GM12878 (cell line): Measurements from ENCODE around the gene NDUFA11. TPM values are rescaled to one million over a fixed set of nuclear protein-coding genes. Genes with fewer than 3 reads are reported as not detected.
A peak's percentile ranks its signal among the peaks of the same experiment; 100 is the strongest.

Experiments used
- ATAC-seq: fragments of 200-7000 bp; cut with Tn5 transposase; 3 replicates; pipeline ENCODE4 v1.9.1; 2020; ENCODE audit warnings: mild to moderate bottlenecking, moderate library complexity
- BruUV-seq: library from RNA; stranded (reverse); fragments of 400-500 nt; replicated peaks from 2 replicates; lab custom pipeline; 2021; lab: Mats Ljungman, UMichigan
- CTCF ChIA-PET: fragments of 300-600 bp; sonication (Branson Sonifier 250); formaldehyde crosslinking; extraction: SDS; loops from one replicate; lab custom pipeline; 2021; ENCODE audit warnings: inconsistent platforms; lab: Yijun Ruan, JAX
- POLR2A ChIA-PET: fragments of 350-600 bp; formaldehyde crosslinking; extraction: SDS; loops from one replicate; lab custom pipeline; 2021; ENCODE audit warnings: inconsistent platforms; lab: Charles Lee
- RAD21 ChIA-PET: fragments of 300-600 bp; sonication (Branson Sonifier 250); formaldehyde crosslinking; loops from one replicate; lab custom pipeline; 2023; ENCODE audit warnings: antibody characterized with exemption; ENCODE audit not compliant: unreplicated experiment; lab: Charles Lee
- SMC1A ChIA-PET: fragments of 300-600 bp; sonication (Branson Sonifier 250); formaldehyde crosslinking; loops from one replicate; lab custom pipeline; 2023; ENCODE audit not compliant: unreplicated experiment, uncharacterized antibody; lab: Charles Lee
- DNase-seq: peaks from one replicate; pipeline ENCODE4 v3.0.0-alpha.2; 2011; ENCODE audit warnings: low read depth, low spot score
- FAIRE-seq: peaks from 3 replicates; lab custom pipeline; 2011; peaks lifted over from hg19 to GRCh38; lab: Jason Lieb, UNC
- H2AFZ ChIP-seq: 2 replicates; pipeline ENCODE4 v1.6.0; 2011; ENCODE audit warnings: low read depth, low read length, control low read depth; ENCODE audit not compliant: control insufficient read depth
- H3K27ac ChIP-seq: 2 replicates; pipeline ENCODE4 v1.5.1; 2011; ENCODE audit warnings: control low read depth; ENCODE audit not compliant: control insufficient read depth, insufficient read depth
- H3K27me3 ChIP-seq, 2 experiments: replicated peaks in 1 of 2; 2 replicates each; pipeline versions ENCODE4 v1.6.0 to v1.6.1; 2011; ENCODE audit warnings: low read length in 1 of 2; ENCODE audit not compliant: control insufficient read depth in 2 of 2, insufficient read depth in 2 of 2
- H3K36me3 ChIP-seq, 2 experiments: 2 replicates each; pipeline ENCODE4 v1.5.1; 2011; ENCODE audit warnings: low read length in 1 of 2; ENCODE audit not compliant: control insufficient read depth in 2 of 2, insufficient read depth in 2 of 2
- H3K4me1 ChIP-seq: 2 replicates; pipeline ENCODE4 v1.6.1; 2011; ENCODE audit warnings: mild to moderate bottlenecking, low read length, moderate library complexity, mixed read lengths; ENCODE audit not compliant: control insufficient read depth, insufficient read depth
- H3K4me2 ChIP-seq: 2 replicates; pipeline ENCODE4 v1.6.0; 2011; ENCODE audit warnings: control low read depth; ENCODE audit not compliant: control insufficient read depth, insufficient read depth
- H3K4me3 ChIP-seq: fragments of 200-600 bp; sonication (generic); 2 replicates; pipeline ENCODE4 v1.5.1; 2016
- H3K79me2 ChIP-seq: 2 replicates; pipeline ENCODE4 v1.6.0; 2011; ENCODE audit warnings: low read length; ENCODE audit not compliant: control insufficient read depth, insufficient read depth
- H3K9ac ChIP-seq: 2 replicates; pipeline ENCODE4 v1.8.0; 2011; ENCODE audit warnings: low read length, control low read depth, mixed read lengths; ENCODE audit not compliant: control insufficient read depth, insufficient read depth
- H3K9me3 ChIP-seq: replicated peaks from 3 replicates; pipeline ENCODE4 v1.5.1; 2011; ENCODE audit warnings: mild to moderate bottlenecking, low read length; ENCODE audit not compliant: control insufficient read depth, insufficient read depth
- H4K20me1 ChIP-seq: 2 replicates; pipeline ENCODE4 v1.6.0; 2011; ENCODE audit not compliant: control insufficient read depth, insufficient read depth
- BACH1 ChIP-seq: fragments of 450-650 bp; IDR thresholded peaks from 2 replicates; pipeline ENCODE4 v1.6.1; 2017; ENCODE audit warnings: mild to moderate bottlenecking, borderline replicate concordance
- GABPA ChIP-seq: IDR thresholded peaks from 2 replicates; pipeline ENCODE4 v1.6.1; 2014; ENCODE audit warnings: antibody characterized with exemption, low read depth, mild to moderate bottlenecking, inconsistent platforms
- JUNB ChIP-seq: IDR thresholded peaks from 2 replicates; pipeline ENCODE4 v1.6.1; 2016; ENCODE audit warnings: antibody characterized with exemption, mild to moderate bottlenecking
- NFIC ChIP-seq: IDR thresholded peaks from 2 replicates; pipeline ENCODE4 v1.6.1; 2012; ENCODE audit warnings: low read depth, mild to moderate bottlenecking, inconsistent platforms, low read length, moderate library complexity
- POLR2A ChIP-seq: IDR thresholded peaks from 2 replicates; pipeline ENCODE4 v1.6.1; 2011; ENCODE audit warnings: low read depth, mild to moderate bottlenecking, low read length
- PRDM15 ChIP-seq: fragments of 450-650 bp; formaldehyde crosslinking; IDR thresholded peaks from 2 replicates; pipeline ENCODE4 v1.4.0; 2020; ENCODE audit warnings: mild to moderate bottlenecking, moderate library complexity
- SMC3 ChIP-seq: IDR thresholded peaks from 2 replicates; pipeline ENCODE4 v1.6.1; 2011; ENCODE audit warnings: low read length, improper control_type of control experiment, borderline replicate concordance
- WRNIP1 ChIP-seq: IDR thresholded peaks from 2 replicates; pipeline ENCODE4 v1.6.1; 2011; ENCODE audit warnings: low read depth, low read length, improper control_type of control experiment, borderline replicate concordance
- YBX1 ChIP-seq: fragments of 450-650 bp; IDR thresholded peaks from 2 replicates; pipeline ENCODE4 v1.6.1; 2016; ENCODE audit warnings: antibody characterized with exemption
- ZBTB40 ChIP-seq: fragments of 450-650 bp; IDR thresholded peaks from 2 replicates; pipeline ENCODE4 v1.6.1; 2016; ENCODE audit warnings: mild to moderate bottlenecking, moderate library complexity, borderline replicate concordance
- WGBS: methylation state at CpG from one replicate; pipeline ENCODE4 v1.1.6; 2016; ENCODE audit warnings: low lambda C conversion rate; ENCODE audit not compliant: insufficient replicate concordance, insufficient coverage; ENCODE audit errors: missing lambda C conversion rate; 5-methylcytosine and 5-hydroxymethylcytosine counted together
- in situ Hi-C: fragments of 300-500 bp; cut with MboI; formaldehyde crosslinking; loops from 9 replicates; pipeline ENCODE4 v1.14.3; 2018; ENCODE audit warnings: mixed read lengths
- intact Hi-C: fragments of 100-400 bp; cut with micrococcal nuclease; formaldehyde crosslinking; loops from one replicate; pipeline ENCODE4 v1.14.2; 2022; ENCODE audit not compliant: unreplicated experiment
- polyA plus RNA-seq, 11 experiments: library from polyadenylated mRNA; depleted of rRNA in 4 of 11; unstranded in 6 of 11; stranded (reverse) in 5 of 11; fragments of >200 nt; fragmentation: Nextera tagmentation in 4 of 11; fragmentation: Illumina TruSeq in 1 of 11; extraction: Ambion mirVana in 4 of 11; extraction: Trizol in 1 of 11; gene quantifications; 1 replicate in 1 of 11; 2 replicates in 10 of 11; pipeline versions ENCODE4 v1.2.1 to v1.2.3, GENCODE V29; 2011 to 2016; ENCODE audit warnings: inconsistent platforms in 2 of 11, missing spikeins in 2 of 11, low read depth in 1 of 11
- total RNA-seq, 4 experiments: library from RNA; depleted of rRNA in 3 of 4; stranded (reverse); fragments of >200 nt in 3 of 4; fragmentation: Illumina TruSeq in 1 of 4; extraction: Trizol in 1 of 4; gene quantifications; 2 replicates each; pipeline versions ENCODE4 v1.2.1 to v1.2.3, GENCODE V29; 2013 to 2021

The NDUFA11 gene
- total and polyA plus RNA-seq, 10 of the 15 experiments (the other 5 are each of a cell fraction or from before 2014, with no cell fraction given) = 108 to 600 (median 289) TPM

DNA sequence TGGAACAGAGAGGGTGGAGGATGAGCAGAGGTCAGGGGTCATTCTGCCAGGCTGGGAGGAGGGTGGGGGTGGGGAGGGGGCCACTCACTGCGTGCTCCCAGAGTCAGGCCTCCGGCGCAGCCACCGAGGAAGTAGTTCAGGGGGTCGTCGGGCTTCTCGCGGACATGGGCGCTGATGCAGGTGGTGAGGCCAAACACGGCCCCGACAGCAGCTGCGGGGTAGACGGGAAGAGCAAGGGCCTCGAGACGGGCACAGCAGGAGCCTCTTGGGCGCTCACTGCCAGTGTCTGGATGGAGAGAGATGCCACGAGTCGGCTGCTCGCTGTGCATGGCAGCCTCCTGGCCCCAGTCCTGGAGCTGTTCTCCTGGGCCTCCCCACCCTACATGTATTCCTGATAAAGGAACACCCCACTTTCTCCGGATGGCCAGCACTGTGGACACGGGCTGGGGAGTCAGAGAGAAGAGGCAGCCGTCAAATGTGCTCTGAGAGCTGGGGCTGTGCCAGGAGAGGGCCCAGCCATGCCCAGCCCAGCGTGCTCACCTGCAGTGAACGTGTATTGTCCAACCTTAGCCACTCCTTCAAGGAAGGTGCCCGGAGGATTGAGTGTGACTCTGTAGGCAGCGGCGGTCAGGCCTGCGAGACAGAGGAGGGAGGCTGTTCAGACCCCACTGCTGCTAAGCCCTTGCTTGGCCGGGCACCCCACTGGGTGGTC is 7.1 kb downstream of the NDUFA11 start:
- no peak for ATAC-seq
- no peak for DNase-seq
- BruUV-seq = no TSS peak
- no peaks in the 10 kb centered on the region for H3K27me3 ChIP-seq
- H3K9ac ChIP-seq = no peak overlapping the region
- H3K4me2 ChIP-seq = no peak overlapping the region
- H4K20me1 ChIP-seq = peaks cover 6% of the 10 kb centered on the region
- ChIA-PET RAD21 (no interaction called here), CTCF (no interaction called here), SMC1A (no interaction called here), POLR2A (no interaction called here)
- in situ Hi-C loops = no loop called here
- H2AFZ ChIP-seq = no peak overlapping the region
- no peaks in the 10 kb centered on the region for H3K9me3 ChIP-seq
- TF ChIP-seq NFIC (no peak), POLR2A (peak; percentile 26; the same call in 1 of the 2 replicates)
- intact Hi-C loops = no loop called here
- peaks cover 8 to 13% of the 10 kb centered on the region in 2 experiments; a peak in 3 of 4 replicates for H3K36me3 ChIP-seq
- no peak for FAIRE-seq
- 92% methylated on average over 28 of the region's 29 CpGs for whole genome bisulfite sequencing
- no peaks in the 10 kb centered on the region; the same call in 1 of the 2 replicates for H3K4me1 ChIP-seq
- no peak overlapping the region for H3K27ac ChIP-seq
- peaks cover 16% of the 10 kb centered on the region for H3K79me2 ChIP-seq
- H3K4me3 ChIP-seq = no peak overlapping the region

DNA sequence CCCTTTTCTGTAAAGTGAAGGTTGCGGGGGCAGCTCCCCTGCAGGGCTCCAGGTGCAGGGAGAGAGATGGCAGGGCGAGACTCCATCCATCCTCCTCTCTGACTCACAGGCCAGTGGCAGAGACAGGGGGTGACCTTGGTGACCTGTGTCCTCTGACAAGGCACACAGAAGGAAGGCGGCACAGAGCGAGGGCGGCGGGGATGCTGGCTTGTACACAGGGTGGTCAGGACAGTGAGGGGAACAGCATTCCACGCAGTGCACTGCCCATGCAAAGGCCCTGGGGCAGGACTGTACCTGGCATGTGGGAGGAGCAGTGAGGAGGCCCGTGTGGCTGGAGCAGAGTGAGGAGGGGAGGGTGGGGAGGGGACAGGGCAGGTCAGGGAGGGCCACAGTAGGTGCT is 7.7 kb downstream of the NDUFA11 start:
- WGBS = 98% methylated on average over 7 of the region's 8 CpGs
- Histone ChIP-seq H3K4me1 (no peaks in the 10 kb centered on the region; the same call in 1 of the 2 replicates), H3K9me3 (no peaks in the 10 kb centered on the region), H3K27ac (no peak overlapping the region), H3K4me2 (no peak overlapping the region), H3K27me3 (no peaks in the 10 kb centered on the region), H3K36me3 (peaks cover 8 to 13% of the 10 kb centered on the region in 2 experiments; a peak in 3 of 4 replicates), H3K4me3 (no peak overlapping the region), H4K20me1 (peaks cover 6% of the 10 kb centered on the region), H2AFZ (no peak overlapping the region), H3K9ac (no peak overlapping the region), H3K79me2 (peaks cover 11% of the 10 kb centered on the region)
- ATAC-seq (no peak), FAIRE-seq (no peak), DNase-seq (no peak)
- ChIA-PET RAD21 (no interaction called here), SMC1A (no interaction called here), POLR2A (no interaction called here), CTCF (no interaction called here)
- intact Hi-C loops (no loop called here), in situ Hi-C loops (no loop called here)
- no TSS peak for BruUV-seq
- TF ChIP-seq GABPA (no peak), JUNB (no peak), WRNIP1 (no peak), SMC3 (no peak), BACH1 (no peak), YBX1 (no peak), PRDM15 (CRISPR knock-in tag) (no peak), ZBTB40 (no peak)
